NB4 (cell line): ENCODE results near the gene KCNJ13.

Source experiments
- DNase-seq: peaks from one replicate; pipeline ENCODE4 v3.0.0; 2010; ENCODE audit warnings: low read depth
- H3K4me3 ChIP-seq: one replicate; pipeline ENCODE4 v1.5.1; 2011; ENCODE audit warnings: mild to moderate bottlenecking, low read depth, low read length, moderate library complexity
- CTCF ChIP-seq: IDR thresholded peaks from one replicate; pipeline ENCODE4 v1.5.1; 2012; ENCODE audit warnings: low read depth, low read length
- MYC ChIP-seq: IDR thresholded peaks from 2 replicates; pipeline ENCODE4 v1.6.1; 2011; ENCODE audit warnings: low read depth, low read length
- POLR2A ChIP-seq: IDR thresholded peaks from 2 replicates; pipeline ENCODE4 v1.6.1; 2011; ENCODE audit warnings: mild to moderate bottlenecking; ENCODE audit not compliant: insufficient read length; ENCODE audit errors: extremely low read depth
- TF ChIP-seq, protein P1 (sequence below): IDR thresholded peaks from 2 replicates; pipeline ENCODE4 v1.6.1; 2011; ENCODE audit warnings: low read depth, low read length

Gene KCNJ13

DNA sequence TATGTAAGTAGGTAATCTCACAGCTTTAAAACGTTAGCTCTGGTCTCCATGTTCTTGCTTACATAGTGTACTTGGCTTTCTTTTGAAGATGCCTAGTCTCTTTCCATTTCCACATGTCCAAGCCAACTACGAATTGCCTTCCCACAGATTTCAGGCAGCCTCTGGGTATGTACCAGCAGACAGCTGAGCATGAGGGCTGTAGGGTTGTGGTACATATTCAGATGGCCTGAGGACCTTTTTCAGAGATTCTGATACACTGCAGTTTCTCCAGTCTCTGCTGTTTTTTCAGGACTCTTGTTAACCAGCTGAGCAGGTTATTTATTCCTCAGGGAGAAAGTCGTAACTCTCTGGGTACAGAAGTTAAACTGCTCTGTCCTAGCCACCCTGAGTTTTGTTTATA, 3.1 kb upstream of the KCNJ13 start:
- TF ChIP-seq POLR2A (no peak), MYC (no peak), CTCF (no peak)
- TF ChIP-seq, protein P1, sequence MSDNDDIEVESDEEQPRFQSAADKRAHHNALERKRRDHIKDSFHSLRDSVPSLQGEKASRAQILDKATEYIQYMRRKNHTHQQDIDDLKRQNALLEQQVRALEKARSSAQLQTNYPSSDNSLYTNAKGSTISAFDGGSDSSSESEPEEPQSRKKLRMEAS, result no peak
- no peak overlapping the region for H3K4me3 ChIP-seq
- DNase-seq, result no peak

- H3K4me3 ChIP-seq, result no peak overlapping the region
- TF ChIP-seq, protein P1, result no peak
- TF ChIP-seq CTCF (no peak), MYC (no peak), POLR2A (no peak)
- DNase-seq, result no peak
These were observed 911 bp upstream of the KCNJ13 start for GRCh38 chr2:232777276-232777675.

- TF ChIP-seq MYC (no peak), CTCF (no peak), POLR2A (no peak)
- TF ChIP-seq, protein P1, result no peak
- no peak overlapping the region for H3K4me3 ChIP-seq
- no peak for DNase-seq
These were observed 2.5 kb downstream of the KCNJ13 start for GRCh38 chr2:232773815-232774214.

- DNase-seq, result no peak
- TF ChIP-seq MYC (no peak), CTCF (no peak), POLR2A (no peak)
- TF ChIP-seq, protein P1, result no peak
- H3K4me3 ChIP-seq, result no peak overlapping the region
These were observed 3.8 kb downstream of the KCNJ13 start for GRCh38 chr2:232772531-232772930.

DNA sequence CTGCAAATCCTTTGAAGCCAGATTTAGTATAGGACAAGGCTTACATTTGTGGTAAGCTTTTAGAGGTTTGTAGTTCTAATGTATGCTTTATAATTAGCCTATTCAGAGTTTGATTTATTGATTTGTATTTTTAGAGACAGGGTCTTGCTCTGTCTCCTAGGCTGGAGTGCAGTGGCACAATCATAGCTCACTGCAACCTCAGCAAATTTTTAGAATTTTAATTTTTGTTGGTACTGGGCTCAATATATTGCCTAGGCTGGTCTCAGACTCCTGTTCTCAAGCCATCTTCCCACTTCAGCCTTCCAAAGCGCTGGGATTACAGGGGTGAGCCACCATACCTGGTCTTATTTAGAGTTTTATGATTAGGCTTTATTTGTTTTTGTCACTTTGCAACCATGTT, 4.5 kb downstream of the KCNJ13 start:
- H3K4me3 ChIP-seq, result no peak overlapping the region
- TF ChIP-seq MYC (no peak), CTCF (no peak), POLR2A (no peak)
- TF ChIP-seq, protein P1, result no peak
- DNase-seq, result no peak

GRCh38 chr2:232770207-232770606, 6.2 kb downstream of the KCNJ13 start:
- no peak for DNase-seq
- TF ChIP-seq CTCF, result no peak
- H3K4me3 ChIP-seq, result no peak overlapping the region
